ENCODE data around the gene ACAP2.
A peak's percentile ranks its signal among the peaks of the same experiment; 100 is the strongest.

GRCh38 chr3:195226900-195227447 is 215.8 kb downstream of the ACAP2 start:
- TF ChIP-seq CTCF (conservative IDR thresholded peaks at IDR 0.05 in 1 of 2, IDR thresholded peaks at IDR 0.05 in 1 of 2; ENCODE audit: low read depth in 1 of 2, low read length in 2 of 2), result peak; percentile 25 to 56
- no peak for TF ChIP-seq EZH2 (IDR thresholded peaks at IDR 0.05; ENCODE audit: low read length, missing control alignments)

Data from fibroblast of lung (primary cell).